SIG-M5 (cell line): ENCODE results near the gene IL4I1.

Experiments
- DNase-seq: peaks from one replicate; lab custom pipeline; 2025; lab: John Stamatoyannopoulos, UW

The IL4I1 gene

DNA sequence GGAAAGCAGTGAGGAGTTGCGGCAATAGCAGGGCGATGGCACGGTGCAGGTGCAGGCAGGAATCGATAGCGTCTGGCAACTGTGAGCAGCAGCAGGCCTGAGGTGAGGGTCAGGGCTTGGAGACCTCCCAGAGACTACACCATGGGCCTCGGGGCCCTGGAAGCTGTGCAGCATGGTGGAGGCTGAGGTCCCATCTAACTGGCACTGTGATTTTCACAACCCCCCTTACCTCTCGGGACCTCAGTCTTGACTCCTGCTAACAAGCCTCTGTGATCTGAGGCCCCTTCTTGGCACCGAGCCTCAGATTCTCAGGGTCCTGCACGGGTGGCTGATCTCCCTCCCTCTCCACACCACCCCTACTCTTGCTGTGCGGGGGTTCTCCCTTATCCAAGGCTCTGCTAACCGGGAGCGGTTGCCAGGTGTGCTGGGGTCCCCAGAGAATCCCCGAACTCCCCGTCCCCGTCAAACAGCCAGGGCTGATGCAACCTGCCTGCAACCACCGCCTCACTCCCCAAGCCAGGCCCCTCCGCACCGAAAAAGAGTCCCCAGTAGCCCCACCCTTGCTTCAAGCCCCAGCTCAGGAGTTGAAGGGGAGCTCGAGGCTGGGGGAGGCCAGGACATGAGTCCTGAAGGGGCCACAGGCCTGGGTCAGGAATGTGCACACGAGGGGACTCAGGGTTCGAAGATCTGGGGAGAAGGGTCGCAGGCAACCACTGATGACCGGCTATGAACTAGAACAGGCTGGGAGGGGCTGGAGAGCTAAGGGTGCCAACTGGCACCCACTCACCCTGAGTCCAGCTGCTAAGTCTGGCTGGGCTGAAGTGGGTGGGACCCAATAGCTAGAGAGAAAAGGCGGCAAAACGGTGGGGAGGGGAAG lies 27.6 kb upstream of the IL4I1 start:
- no peak for DNase-seq

DNA sequence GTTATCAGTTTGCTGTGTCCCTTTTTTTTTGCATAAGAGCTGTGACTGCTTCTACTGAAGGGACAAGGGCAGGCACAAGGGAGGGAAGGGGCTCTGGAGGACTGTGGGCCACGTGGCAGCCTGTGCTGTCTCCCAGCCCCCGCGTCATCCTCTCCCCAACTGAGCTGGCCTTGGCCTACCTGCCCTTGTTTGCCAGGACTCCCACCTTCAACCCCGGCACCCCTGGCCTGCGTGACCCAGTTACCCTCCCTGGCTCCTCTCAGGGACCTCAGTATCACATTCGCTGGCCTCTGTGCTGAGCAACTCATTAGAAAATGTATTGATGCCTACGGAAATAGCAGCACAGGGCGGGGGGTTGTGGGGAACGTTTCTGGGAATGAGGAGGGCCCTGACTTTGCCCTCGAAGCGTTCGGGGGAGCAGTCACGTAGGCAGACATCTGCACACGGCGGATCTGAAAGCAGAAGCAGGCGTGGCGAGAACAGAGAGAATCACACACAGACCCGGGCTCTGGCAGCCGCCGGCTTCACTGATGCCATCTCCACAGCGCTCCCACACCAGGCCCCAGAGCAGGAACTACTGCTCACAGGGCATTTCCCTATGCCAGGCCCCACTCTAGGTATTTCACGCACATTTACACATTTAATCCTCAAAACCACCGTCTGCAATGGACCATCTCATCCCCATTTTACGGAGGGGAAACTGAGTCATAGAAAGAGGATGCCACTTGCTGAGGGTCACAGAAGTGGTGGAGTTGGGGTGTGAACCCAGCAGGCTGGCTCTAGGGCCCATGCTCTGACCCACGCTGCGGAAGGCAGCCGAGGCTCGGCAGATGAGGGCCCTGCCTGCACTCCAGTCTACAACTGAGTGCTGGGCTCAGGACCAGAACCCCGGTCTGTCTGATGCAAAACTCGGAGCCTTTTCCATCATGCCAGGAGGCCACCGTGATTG lies 26.6 kb upstream of the IL4I1 start:
- no peak for DNase-seq

DNA sequence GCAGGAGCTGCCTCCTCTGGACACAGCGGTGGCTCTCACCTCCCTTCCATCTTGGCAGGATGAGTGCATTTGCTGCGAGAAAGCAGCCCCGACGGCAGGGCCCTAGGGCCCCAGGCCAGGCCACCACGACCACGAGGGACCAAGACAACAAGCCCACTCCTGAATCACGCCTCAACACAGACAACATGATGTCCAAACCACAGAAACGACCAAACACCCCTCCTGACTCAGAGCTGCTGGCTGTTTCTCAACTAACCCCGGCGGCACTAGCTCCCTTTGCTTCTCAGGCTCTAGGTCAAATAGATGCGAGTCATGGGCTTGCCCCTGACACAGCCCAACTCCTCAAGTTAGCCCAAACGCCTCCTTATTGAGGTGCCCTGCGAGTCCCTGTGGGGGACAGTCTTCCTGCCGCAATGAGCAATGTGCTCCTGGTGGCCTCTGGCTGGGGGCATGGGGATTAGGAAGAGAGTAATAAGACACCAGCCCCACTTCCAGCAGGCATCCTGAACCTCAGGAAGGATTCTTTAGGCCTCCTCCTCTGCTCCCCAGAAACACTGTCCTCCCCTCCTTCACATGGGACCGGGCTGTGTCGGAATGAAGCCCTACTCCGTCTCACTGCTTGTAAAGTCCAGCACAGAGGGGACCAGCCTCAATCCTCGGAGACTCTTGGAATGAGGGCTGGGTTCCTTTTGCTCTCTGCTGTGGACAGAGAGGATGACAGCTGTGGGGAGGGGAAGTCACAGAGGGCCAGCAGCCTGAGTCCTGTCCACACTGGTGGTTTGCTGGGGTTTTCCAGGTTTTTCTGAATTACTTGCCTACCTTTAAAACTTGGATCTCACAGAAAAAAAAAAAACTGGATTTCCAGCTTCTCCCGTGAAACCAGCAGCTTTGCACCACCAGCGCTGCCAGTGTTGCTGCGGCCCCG lies 25.4 kb upstream of the IL4I1 start:
- DNase-seq = no peak

DNA sequence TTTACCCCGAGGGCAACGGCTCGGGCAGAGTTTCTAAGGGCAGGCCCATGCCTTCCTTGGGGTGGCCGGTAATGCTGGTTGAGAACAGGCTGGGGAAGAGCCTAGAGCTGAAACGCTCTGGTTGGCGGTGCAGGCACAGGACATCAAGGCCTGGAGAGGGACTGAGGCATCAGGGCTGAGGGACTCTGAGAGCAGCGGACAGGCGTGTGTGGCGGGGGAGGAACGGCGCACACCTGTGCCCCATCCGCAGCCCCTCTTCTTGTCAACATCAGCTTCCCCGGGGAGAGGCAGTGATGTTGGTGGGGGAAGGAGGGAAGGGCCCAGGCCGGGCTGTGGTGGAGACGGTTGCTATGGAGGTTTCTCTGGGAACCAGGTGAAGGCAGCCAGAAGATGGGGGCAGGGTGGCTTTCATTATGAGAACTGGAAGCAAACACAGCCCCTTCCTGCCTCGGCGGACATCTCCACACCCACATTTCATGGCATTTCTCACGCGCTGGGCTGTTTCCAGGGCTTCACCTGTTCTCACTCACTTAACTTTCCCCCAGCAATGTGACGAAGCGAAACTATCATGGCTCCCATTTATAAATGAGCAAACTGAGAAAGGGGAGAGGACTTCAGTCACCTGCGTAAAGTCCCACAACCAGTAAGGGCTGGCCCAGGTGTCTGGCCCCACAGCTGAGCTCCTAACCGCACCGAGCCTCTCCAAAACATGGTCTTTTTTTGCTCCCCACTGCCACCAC lies 24.1 kb upstream of the IL4I1 start:
- DNase-seq = no peak

DNA sequence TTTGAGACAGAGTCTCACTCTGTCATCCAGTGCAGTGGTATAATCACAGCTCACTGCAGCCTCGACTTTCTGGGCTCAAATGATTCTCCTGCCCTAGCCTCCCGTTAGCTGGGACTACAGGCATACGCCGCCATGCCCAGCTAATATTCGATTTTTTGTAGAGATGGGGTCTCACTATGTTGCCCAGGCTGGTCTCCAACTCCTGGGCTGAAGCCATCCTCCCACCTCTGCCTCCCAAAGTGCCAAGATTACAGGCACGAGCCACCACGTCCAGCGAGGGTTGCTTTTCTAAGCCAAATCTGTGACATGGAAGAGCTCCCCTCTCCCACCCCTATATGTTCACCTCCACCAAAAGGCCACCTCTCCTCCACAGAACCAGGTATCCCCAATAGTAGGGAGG lies 21.4 kb upstream of the IL4I1 start:
- DNase-seq = no peak

DNA sequence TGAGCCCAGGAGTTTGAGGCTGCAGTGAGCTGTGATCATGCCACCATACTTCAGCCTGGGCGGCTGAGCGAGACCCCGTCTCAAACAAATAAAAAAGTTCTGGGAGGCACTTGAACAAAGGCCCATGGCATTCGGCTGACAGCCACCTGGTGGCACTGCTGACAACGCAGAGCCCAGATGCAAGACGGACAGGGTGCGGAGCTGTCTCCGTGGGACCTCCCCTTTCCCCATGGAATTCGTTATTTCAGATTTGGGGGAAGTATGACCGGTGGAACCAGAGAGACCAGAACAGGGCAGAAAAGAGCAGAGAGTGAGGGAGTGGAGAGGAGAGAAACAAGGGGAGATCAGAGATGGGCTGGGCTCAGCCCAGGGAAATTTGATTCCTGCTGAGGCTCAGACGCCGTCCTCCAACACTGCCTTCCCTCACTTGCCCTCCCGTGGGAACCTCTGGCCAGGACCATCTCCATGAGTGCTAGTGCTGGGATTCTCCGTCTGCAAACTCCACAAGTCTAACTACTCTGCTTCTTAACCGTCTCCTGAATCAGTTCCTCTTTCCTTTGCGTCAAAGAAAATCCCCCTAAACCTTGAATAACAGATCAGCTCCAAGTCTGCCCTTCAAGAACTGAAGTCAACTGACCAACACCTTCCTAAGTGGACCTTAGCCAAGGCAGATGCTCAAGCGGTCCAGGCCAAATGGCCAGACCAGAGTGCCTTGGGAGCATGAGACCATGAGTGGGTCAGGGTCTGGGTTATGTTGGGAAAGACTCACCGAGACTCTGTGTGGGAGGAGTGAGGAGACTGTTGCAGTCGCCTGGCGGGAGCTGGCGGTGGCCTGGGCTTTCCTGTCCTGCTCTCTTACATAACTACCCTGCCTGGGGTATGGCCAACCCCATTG lies 20.4 kb upstream of the IL4I1 start:
- no peak for DNase-seq

DNA sequence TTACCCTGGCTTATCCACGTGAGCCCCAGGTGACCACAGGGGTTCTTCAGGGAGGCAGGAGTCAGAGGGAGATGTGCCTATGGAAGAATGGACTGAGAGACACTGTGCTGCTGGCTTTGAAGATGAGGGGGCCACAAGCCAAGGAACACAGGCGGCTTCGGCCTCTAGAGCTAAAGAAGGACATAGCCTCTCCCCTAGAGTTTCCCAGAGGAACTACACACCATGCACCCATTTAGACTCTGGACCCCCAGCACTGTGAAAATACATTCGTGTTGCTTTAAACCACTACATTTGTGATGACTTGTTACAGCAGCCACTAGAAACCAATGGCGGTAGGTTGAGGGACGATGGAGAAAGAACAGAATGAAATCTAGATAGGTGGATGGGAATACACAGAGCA lies 18.6 kb upstream of the IL4I1 start:
- no peak for DNase-seq

DNA sequence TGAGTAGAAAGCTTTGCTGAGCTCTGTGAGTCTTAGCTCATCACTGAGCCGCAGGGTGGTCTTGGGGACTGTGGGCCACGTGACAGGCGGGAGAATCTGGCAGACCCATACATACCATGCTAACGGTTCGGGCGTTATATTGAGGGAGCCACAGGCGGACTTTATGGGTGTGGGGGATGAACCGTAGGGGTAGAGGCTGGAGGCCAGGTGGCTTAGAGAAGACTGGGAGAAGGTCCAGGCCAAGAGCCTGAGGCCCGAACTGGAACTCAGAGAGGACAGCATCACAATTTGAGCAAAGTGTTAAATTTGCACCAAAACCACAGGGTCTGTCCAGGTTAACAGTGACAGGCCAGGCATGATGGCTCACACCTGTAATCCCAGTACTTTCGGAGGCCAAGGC lies 17.0 kb upstream of the IL4I1 start:
- DNase-seq = no peak

DNA sequence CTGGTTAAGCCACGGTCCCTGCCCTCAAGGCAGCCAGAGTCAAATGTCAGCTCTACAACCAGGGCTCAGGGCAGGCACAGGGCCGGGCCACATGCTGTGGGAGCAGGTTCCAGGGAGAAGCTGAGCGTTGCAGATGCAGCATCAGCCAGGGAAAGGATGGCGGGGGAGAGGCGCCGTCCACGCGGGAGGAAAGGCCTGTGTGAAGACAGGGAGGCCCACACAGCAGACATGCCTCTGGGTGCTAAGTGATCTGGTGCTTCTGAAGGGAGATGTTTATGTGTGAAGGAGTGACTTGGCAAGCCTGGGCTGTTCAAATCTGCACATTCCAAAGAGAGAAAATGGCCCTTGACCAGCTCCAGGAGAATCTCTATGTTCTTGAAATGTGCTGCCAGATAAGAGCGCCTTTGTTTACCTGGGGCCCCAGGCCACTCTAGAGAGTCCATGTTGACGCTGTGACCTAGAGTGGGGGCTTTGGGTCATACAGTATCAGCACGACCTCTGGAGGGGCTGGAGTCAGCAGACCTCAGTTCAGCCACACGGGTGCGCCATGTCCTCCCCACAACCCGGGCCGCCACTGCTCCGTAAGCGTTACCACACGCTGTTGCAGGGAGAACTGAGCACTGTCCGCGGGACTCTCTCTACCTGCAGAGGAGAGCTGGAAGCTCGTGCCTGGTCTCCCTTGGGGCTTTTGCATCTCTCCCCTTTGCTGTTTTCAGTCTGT lies 16.4 kb upstream of the IL4I1 start:
- no peak for DNase-seq

DNA sequence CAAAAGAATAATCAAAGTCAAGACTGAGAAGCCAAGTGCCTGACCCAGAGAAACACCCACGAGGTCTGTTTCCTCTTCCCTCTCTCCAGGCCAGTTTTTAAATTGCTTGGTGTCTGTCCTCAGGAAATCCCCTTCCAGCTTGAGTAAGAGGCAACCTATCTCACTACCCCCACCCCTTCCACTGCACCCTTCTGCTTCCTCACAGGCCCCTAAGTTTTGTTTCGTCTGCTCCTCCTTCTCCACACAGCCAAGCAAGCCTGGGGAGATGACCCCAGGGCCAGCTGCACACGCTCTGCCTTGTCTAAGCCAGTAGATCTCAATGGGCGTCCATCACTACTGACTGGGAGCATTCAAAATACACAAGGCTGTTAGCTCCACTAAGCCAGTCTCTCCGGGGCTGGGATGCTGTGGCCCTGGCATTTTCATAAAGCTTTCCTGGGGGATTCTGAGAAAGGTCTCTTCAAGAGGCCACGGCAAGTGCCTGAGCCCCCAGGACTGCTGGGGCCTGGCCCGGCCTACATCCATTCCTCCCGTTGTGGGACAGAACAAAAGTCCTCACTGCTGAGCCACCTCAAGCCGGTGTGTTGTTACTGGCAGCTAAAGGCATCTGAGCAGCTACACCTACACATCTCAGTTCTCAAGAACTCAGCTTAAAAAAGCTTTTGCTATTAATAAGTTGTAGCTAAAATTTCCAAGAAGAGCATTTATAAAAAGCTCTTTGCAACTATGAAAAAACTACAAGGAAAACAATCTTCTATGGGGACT lies 14.9 kb upstream of the IL4I1 start:
- no peak for DNase-seq

DNA sequence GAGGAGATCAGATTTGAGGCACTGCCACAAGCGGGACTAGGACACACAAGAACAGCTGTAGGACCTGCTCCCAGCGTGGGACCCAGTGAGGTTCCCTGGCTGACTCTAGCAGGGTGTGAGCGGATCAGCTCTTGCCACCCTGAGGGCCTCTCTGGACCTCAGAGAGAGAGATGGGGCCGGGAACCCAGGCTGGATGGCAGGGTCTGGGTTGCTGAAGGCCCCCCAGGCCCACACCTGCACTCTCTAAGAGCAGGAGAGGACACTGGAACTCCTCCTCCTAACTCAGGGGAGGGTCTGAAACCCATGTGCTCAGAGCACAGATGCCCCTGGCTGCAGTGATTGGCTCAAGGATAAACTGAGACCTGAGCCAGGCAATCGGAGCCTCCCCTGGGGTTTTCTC lies 13.5 kb upstream of the IL4I1 start:
- DNase-seq = no peak

DNA sequence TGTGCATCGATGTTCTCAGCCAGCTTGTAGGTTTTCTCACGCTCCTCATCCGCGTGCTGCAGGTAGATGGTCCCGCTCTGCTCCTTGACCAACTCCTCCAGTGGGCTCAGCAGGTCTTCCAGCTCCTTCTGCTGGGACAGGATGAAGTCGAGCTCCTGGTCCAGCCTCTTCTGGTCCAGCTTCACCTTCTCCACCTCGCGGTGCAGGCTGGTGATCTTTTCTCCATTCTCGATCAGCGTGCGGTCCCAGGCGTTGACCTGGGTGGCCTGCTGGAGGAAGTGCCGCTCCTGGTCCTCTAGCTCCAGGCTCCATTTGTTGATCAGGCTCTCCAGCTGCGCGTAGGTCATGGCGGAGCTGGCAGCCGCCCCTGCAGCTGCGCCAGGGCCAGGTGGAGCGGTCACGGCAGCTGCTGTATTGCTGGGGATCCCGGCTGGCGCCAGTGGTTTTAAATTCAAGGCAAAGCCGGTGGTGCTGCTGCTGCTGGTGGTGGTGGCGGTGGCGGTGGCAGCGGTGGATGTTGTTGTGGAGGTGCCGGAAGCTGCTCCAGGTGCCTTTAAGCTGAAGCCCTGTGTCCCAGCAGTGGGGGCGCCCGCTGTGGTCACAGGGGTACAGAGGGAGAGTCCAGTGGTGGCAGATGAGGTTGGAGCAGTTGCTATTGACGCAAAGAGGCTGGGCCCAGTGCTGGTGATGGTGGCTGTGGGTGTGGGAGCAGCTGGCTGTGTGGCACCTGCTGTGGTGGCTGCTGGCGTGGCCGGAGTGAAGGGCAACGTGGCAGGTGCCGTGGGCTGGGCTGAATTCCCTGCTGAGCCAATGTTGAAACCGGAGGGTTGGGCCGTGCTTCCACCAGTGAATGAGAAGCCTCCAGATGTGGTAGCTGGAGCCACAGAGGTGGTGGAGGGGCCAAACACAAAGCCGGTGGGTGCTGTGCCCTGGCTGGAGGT lies 12.1 kb upstream of the IL4I1 start:
- no peak for DNase-seq

DNA sequence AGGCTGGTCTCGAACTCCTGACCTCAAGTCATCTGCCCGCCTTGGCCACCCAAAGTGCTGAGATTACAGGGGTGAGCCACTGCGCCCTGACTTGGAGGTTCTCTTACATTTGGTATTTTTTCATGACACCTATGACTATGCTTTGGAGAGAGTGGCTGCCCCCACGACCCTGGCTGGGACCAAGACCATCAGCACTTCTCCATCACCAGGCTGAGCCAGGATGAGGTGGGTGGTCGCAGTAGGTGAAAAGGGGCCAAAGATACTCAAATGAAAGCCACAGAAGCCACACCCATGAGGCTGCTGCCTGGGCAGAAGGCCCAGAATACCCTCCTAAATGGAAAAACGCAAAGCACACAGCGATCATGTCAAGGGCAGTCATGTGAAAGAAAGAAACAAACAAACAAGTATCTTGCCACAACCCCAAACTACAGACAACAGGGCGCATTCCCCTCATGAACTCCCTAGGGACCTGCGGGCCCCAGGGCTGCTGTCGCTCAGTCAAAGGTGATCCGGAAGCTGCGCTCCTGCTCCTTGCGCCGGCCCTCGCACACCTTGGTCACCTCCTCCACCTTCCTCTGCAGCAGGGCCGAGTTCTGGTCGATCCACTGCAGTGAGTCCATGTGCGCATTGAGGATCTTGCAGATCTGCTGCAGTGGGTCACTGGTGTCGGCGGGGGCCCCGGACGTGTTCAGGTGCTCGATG lies 11.2 kb upstream of the IL4I1 start:
- DNase-seq = no peak

DNA sequence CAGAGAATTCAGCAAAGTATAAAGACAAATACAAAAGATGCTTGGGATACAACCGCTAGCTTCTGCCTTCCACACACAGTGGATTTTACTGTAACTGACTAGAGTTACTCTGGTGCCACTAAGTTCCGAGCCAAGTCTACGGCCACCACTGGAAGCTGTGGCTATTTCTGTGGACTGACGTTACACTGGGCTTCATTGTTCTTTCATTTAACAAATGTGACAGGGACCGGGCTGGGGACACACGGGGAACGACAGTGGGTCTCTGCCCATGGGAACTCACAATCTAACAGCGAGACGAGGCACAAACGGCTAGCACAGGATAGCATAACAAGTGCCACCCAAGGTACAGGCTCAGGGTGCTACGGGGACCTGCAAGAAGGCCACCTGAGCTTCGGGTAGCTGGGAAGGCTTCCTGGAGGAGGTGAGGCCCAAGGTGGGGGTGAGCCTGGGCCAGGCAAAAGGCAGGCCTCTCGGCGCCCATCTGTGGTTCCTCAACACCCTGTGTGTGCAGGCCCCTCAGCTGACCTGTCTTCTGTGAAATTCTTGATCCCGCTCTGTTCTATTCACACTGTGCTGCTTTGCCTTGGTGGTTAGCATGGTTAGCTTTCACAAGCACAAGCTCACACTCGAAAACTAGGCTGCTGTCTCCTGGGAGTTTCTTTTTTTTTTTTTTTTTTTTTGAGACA lies 10.3 kb upstream of the IL4I1 start:
- DNase-seq = no peak

DNA sequence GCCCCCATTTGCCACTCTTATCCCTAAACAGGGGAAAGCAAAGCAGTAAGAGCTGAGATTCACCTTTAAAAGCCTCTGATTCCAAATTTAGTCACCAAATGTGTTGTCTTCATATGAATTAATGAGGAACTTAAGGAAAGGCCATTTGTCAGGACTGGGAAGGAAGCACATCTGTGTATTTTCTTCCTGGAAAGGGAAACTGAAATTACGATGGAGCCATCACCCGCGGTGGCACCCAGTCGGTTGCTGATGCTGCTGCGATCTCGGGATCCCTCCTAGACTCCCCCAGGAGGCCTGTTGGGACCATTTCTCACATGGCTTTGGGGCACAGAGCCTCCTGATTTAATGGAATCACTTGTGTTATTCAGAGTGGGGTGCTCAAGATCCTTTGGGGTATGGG lies 7.4 kb upstream of the IL4I1 start:
- no peak for DNase-seq

DNA sequence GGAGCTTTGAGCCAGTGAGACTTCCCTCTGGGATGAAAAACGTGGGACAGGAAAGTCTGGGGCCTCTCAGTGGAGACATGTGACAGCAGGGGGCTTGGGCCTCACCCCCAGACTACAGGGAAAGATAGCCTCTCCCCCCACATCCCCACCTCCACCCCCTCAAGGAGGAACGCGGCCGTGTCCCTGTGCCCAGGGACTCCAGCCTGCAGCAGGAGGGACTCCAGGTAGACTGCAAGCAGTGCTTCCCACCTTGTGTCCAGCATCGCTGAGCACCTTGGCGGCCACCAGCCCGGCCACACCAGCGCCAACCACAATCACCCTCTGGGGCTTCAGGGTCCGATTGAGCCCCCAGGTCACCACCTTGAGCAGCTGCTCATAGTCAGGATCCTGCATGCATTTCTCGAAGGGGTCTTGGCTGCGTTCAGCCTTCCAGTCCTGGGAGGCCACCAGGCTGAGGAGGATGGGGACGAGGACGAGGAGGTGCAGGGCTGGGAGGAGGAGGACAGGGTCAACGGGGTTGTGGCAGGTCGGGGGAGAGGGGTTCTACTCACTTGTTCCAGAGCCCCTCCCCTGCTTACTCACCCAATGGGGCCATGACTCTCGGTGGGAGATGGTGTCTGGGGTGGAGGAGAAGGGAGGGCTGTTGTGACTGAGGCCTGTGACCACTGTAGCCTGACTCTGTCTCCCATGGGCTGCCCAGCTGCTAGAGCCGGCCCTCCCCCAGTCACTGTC lies 955 bp downstream of the IL4I1 start:
- DNase-seq = no peak
